H1 (cell line): ENCODE data around the gene CCDC175. TPM values are rescaled to one million over a fixed set of nuclear protein-coding genes. Genes with fewer than 3 reads are reported as not detected.
A peak's percentile ranks its signal among the peaks of the same experiment; 100 is the strongest.

ENCODE experiments used
- BRCA1 ChIP-seq: IDR thresholded peaks from 2 replicates; pipeline ENCODE4 v1.6.1; 2012; ENCODE audit warnings: low read depth, low read length, improper control_type of control experiment
- CBX5 ChIP-seq: fragments of 300-800, 300-1000 bp; sonication (generic); IDR thresholded peaks from 2 replicates; pipeline ENCODE4 v1.7.1; 2016; ENCODE audit warnings: antibody characterized with exemption, low read length, low read depth
- CHD2 ChIP-seq: IDR thresholded peaks from 2 replicates; pipeline ENCODE4 v1.6.1; 2012; ENCODE audit warnings: low read length, improper control_type of control experiment
- CHD7 ChIP-seq: fragments of 300-600 bp; sonication (generic); IDR thresholded peaks from 2 replicates; pipeline ENCODE4 v1.7.1; 2012; ENCODE audit warnings: low read length, moderate library complexity, mild to moderate bottlenecking, inconsistent platforms; ENCODE audit not compliant: insufficient replicate concordance
- CREB1 ChIP-seq: IDR thresholded peaks from 2 replicates; pipeline ENCODE4 v1.6.1; 2012; ENCODE audit warnings: inconsistent platforms
- KDM4A ChIP-seq: IDR thresholded peaks from one replicate; pipeline ENCODE4 v1.7.1; 2012; ENCODE audit warnings: low read depth, mild to moderate bottlenecking, moderate library complexity, low read length, inconsistent platforms; ENCODE audit not compliant: severe bottlenecking
- NRF1 ChIP-seq: IDR thresholded peaks from 2 replicates; pipeline ENCODE4 v1.6.1; 2011; ENCODE audit warnings: mild to moderate bottlenecking, low read depth, low read length, improper control_type of control experiment
- POLR2AphosphoS5 ChIP-seq: IDR thresholded peaks from 2 replicates; pipeline ENCODE4 v1.6.1; 2011; ENCODE audit warnings: low read depth, low read length
- RXRA ChIP-seq: IDR thresholded peaks from 2 replicates; pipeline ENCODE4 v1.6.1; 2011; ENCODE audit warnings: low read depth, mild to moderate bottlenecking, low read length, moderate library complexity; ENCODE audit not compliant: insufficient read depth
- SIRT6 ChIP-seq: IDR thresholded peaks from one replicate; pipeline ENCODE4 v1.7.1; 2012; ENCODE audit warnings: low read length, inconsistent platforms
- TCF12 ChIP-seq: IDR thresholded peaks from 2 replicates; pipeline ENCODE4 v1.6.1; 2011; ENCODE audit warnings: low read depth, mild to moderate bottlenecking, low read length
- ZNF274 ChIP-seq: IDR thresholded peaks from 2 replicates; pipeline ENCODE4 v1.7.0; 2012; ENCODE audit warnings: low read length, borderline replicate concordance; ENCODE audit errors: extremely low read depth
- polyA plus RNA-seq, 7 experiments: library from polyadenylated mRNA; depleted of rRNA in 3 of 7; stranded (reverse) in 5 of 7; unstranded in 2 of 7; fragments of >200 nt in 5 of 7; fragments of 200-250 nt in 2 of 7; gene quantifications; 1 replicate in 5 of 7; 2 replicates in 1 of 7; 4 replicates in 1 of 7; pipeline versions ENCODE4 v1.2.1 to v1.2.3, GENCODE V29; 2011 to 2013; ENCODE audit warnings: missing spikeins in 2 of 7, mixed read lengths in 2 of 7
- total RNA-seq: library from RNA; stranded (reverse); fragmentation: NEBNext Ultra II Directional; extraction: Animal tissue kit (Norgen Biotek cat#: 25700); gene quantifications from 2 replicates; pipeline ENCODE4 v1.2.1, GENCODE V29; 2021

CCDC175 gene
- total and polyA plus RNA-seq, 2 of the 8 experiments (the other 6 are each of a cell fraction or from before 2014, with no cell fraction given) = 0.19 TPM; not detected in 1

DNA sequence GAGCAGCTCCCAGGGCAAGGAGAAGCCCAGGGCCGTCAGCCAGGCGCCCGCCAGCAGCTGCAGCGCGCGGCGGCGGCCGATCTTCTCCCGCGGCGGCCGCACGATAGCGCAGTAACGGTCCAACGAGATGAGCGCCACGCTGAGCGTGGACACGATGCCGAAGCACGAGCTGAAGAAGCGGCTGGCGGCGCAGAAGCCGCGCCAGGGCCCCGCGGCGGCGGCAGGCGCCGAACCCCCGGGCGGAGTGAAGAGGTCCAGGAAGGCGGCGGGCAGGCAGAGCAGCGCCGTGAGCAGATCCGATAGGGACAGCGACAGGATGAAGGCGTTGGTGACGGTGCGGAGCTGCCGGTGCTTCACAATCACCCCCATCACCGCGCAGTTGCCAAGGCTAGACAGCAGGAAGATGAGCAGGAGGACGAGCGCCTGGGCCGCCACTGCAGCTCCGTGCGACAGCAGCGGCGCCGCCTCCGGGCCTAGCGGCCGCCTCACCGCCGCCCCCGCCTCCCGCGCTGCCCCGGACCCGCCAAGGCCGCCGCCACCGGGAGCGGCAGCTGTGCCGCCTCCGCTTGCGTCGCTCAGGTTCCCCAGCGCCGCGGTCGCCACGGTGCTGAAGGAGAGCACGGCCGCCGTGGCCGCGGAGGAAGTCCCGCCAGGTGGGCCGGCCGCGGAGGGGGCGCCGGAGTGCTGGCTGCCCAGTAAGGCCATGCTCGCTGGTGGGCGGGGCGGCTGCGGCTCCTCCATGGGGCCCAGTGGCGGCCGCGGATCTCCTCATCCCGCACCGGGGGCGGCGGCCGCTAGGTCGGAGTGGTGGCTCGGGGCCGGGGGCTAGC, 111.9 kb downstream of the CCDC175 start (continued):
- no peak for TF ChIP-seq CHD7
- no peak for TF ChIP-seq NRF1
- no peak for TF ChIP-seq CHD2
- TF ChIP-seq CREB1 = no peak
- TF ChIP-seq SIRT6 = no peak
- no peak for TF ChIP-seq RXRA
- TF ChIP-seq KDM4A = peak; percentile 49
- no peak for TF ChIP-seq POLR2AphosphoS5
- TF ChIP-seq TCF12 = no peak
- TF ChIP-seq BRCA1 = no peak
- TF ChIP-seq ZNF274 = no peak
- TF ChIP-seq CBX5 = no peak
